Prostate gland (tissue), 2 donors: ENCODE data around the gene PEX11A.

Source experiments
- CTCF ChIP-seq, 4 experiments: fragments of 200-600 bp in 2 of 4; fragments of 450-650 bp in 2 of 4; sonication (generic) in 2 of 4; IDR thresholded peaks; 1 replicate in 3 of 4; 2 replicates in 1 of 4; pipeline ENCODE4 v1.5.1; 2016 to 2019; ENCODE audit warnings: antibody characterized with exemption in 4 of 4, mild to moderate bottlenecking in 2 of 4, moderate library complexity in 2 of 4
- POLR2AphosphoS5 ChIP-seq: sonication (generic); formaldehyde crosslinking; IDR thresholded peaks from one replicate; pipeline ENCODE4 v1.6.1; 2017; ENCODE audit warnings: antibody characterized with exemption

- TF ChIP-seq CTCF (IDR thresholded peaks at IDR 0.05) (no peak), POLR2AphosphoS5 (no peak)
Observed at GRCh38 chr15:89693696-89694095, 3.1 kb upstream of the PEX11A start.
